ENCODE results near the gene ALS2CL. TPM values are rescaled to one million over a fixed set of nuclear protein-coding genes. Genes with fewer than 3 reads are reported as not detected.
A peak's percentile ranks its signal among the peaks of the same experiment; 100 is the strongest.

Gene ALS2CL
- total RNA-seq, 4 donors from 2014 or later: 3.7 to 30.6 (median 6.7) TPM

DNA sequence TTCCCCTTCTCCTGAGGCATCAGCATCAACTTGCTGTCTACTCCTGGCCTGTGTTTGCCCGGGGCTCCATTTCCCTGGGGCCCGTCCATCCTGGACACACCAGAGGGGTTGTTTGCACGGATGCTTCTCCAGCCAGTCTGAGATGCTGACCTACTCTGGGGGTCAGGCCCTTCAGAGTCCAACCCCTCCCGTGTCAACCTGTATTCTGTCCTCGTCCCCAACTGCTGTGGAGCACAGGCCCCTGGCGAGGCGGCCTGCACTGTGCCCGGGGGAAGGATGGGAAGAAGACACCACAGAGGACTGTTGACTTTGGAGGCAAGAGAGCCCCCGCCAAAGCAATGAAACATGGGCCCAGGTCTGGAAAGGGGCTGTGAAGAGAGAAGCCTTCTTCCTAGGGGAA lies 25.8 kb downstream of the ALS2CL start:
- TF ChIP-seq, protein P1, sequence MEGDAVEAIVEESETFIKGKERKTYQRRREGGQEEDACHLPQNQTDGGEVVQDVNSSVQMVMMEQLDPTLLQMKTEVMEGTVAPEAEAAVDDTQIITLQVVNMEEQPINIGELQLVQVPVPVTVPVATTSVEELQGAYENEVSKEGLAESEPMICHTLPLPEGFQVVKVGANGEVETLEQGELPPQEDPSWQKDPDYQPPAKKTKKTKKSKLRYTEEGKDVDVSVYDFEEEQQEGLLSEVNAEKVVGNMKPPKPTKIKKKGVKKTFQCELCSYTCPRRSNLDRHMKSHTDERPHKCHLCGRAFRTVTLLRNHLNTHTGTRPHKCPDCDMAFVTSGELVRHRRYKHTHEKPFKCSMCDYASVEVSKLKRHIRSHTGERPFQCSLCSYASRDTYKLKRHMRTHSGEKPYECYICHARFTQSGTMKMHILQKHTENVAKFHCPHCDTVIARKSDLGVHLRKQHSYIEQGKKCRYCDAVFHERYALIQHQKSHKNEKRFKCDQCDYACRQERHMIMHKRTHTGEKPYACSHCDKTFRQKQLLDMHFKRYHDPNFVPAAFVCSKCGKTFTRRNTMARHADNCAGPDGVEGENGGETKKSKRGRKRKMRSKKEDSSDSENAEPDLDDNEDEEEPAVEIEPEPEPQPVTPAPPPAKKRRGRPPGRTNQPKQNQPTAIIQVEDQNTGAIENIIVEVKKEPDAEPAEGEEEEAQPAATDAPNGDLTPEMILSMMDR (IDR thresholded peaks at IDR 0.05): no peak
- DNase-seq (ENCODE audit: low spot score): peak; percentile 21
- no peak for ATAC-seq (ENCODE audit: low FRiP score)

DNA sequence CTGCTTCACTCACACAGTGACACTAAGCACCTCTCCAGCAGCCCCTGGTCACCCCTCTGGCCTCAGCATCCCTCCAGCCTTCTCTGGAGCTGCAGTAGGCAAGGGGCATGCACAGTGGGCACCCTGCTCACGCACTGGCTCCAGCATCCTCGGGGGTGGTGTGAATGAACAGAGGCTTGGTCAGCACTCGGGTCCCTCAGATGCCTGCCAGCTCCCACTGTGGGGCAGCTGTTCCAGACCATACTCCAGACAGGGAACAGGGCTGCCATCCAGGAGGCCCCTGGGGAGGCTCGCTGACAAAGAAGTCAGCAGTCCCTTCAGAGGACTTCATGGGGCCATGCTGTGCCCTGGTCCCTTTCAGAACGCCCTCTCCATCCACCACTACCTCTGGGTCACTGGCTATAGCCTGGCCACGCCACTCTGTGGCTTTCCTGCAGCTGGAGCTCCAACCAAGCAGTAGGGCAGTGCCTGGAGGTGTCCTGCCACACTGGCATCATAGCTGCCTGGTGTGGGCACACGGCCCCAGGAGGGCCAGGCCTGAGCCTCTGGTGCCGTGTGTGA lies 26.3 kb downstream of the ALS2CL start:
- ATAC-seq (ENCODE audit: low FRiP score): no peak
- DNase-seq (ENCODE audit: low spot score): peak; percentile 14
- TF ChIP-seq, protein P1 (IDR thresholded peaks at IDR 0.05): no peak

- DNase-seq (ENCODE audit: low spot score): peak; percentile 14
- ATAC-seq (ENCODE audit: low FRiP score): no peak
- TF ChIP-seq, protein P1 (IDR thresholded peaks at IDR 0.05): no peak
Measured at GRCh38 chr3:46666453-46666845, 27.0 kb downstream of the ALS2CL start.

GRCh38 chr3:46665763-46666452 lies 27.6 kb downstream of the ALS2CL start:
- TF ChIP-seq, protein P1 (IDR thresholded peaks at IDR 0.05): no peak
- DNase-seq (ENCODE audit: low spot score): peak; percentile 8
- no peak for ATAC-seq (ENCODE audit: low FRiP score)

- ATAC-seq (ENCODE audit: low FRiP score): no peak
- DNase-seq (ENCODE audit: low spot score): peak; percentile 17
- TF ChIP-seq, protein P1 (IDR thresholded peaks at IDR 0.05): no peak
Measured at GRCh38 chr3:46664971-46665762, 28.3 kb downstream of the ALS2CL start.

- DNase-seq (ENCODE audit: low spot score): no peak
- TF ChIP-seq, protein P1 (IDR thresholded peaks at IDR 0.05): no peak
- ATAC-seq (ENCODE audit: low FRiP score): no peak
Measured at GRCh38 chr3:46664188-46664970, 29.1 kb downstream of the ALS2CL start.
